PC-3 (cell line): ENCODE measurements around the gene BID. TPM values are rescaled to one million over a fixed set of nuclear protein-coding genes. Genes with fewer than 3 reads are reported as not detected.
A peak's percentile ranks its signal among the peaks of the same experiment; 100 is the strongest.

Source experiments
- ATAC-seq: fragments of 200-7000 bp; cut with Tn5 transposase; 2 replicates; pipeline ENCODE4 v1.9.1; 2020; ENCODE audit warnings: mild to moderate bottlenecking, moderate library complexity
- BruUV-seq: library from RNA; stranded (reverse); fragments of 400-500 nt; replicated peaks from 2 replicates; lab custom pipeline; 2021; lab: Mats Ljungman, UMichigan
- CTCF ChIA-PET: fragments of 300-600 bp; sonication (Branson Sonifier 250); formaldehyde crosslinking; loops from one replicate; lab custom pipeline; 2022; ENCODE audit warnings: antibody characterized with exemption; lab: Charles Lee
- POLR2A ChIA-PET: fragments of 300-600 bp; sonication (Branson Sonifier 250); formaldehyde crosslinking; loops from one replicate; lab custom pipeline; 2022; ENCODE audit warnings: antibody characterized with exemption; ENCODE audit not compliant: unreplicated experiment; lab: Charles Lee
- DNase-seq: peaks from one replicate; pipeline ENCODE4 v3.0.0-alpha.2; 2015
- H2AFZ ChIP-seq: fragments of 300-600 bp; sonication (generic); 2 replicates; pipeline ENCODE4 v1.6.0; 2016; ENCODE audit warnings: antibody characterized with exemption, low read length
- H3F3A ChIP-seq: fragments of 300-600 bp; sonication (generic); one replicate; pipeline ENCODE4 v1.6.0; 2017; ENCODE audit warnings: antibody characterized with exemption, low read length, control low read depth, mild to moderate bottlenecking; ENCODE audit not compliant: unreplicated experiment
- H3K27ac ChIP-seq: fragments of 300-600 bp; sonication (generic); 2 replicates; pipeline ENCODE4 v1.5.1; 2016; ENCODE audit warnings: mild to moderate bottlenecking, low read length
- H3K27me3 ChIP-seq: fragments of 300-600 bp; sonication (generic); 2 replicates; pipeline ENCODE4 v1.6.1; 2016; ENCODE audit warnings: low read length, mixed read lengths
- H3K36me3 ChIP-seq: fragments of 300-600 bp; sonication (generic); 2 replicates; pipeline ENCODE4 v1.6.1; 2016; ENCODE audit warnings: low read depth, mixed run types, low read length, mixed read lengths
- H3K4me1 ChIP-seq: fragments of 300-600 bp; sonication (generic); 2 replicates; pipeline ENCODE4 v1.5.1; 2016; ENCODE audit warnings: low read length; ENCODE audit not compliant: insufficient read depth
- H3K4me2 ChIP-seq: fragments of 300-600 bp; sonication (generic); 2 replicates; pipeline ENCODE4 v1.6.0; 2016; ENCODE audit warnings: low read length
- H3K4me3 ChIP-seq: fragments of 300-600 bp; sonication (generic); 2 replicates; pipeline ENCODE4 v1.5.1; 2016; ENCODE audit warnings: mild to moderate bottlenecking, low read length, mixed read lengths
- H3K79me2 ChIP-seq: fragments of 300-600 bp; sonication (generic); 2 replicates; pipeline ENCODE4 v1.6.1; 2017; ENCODE audit warnings: low read length, mixed read lengths
- H3K9ac ChIP-seq: fragments of 300-600 bp; sonication (generic); 2 replicates; pipeline ENCODE4 v1.6.0; 2016; ENCODE audit warnings: mild to moderate bottlenecking, low read length
- H3K9me2 ChIP-seq: fragments of 300-600 bp; sonication (generic); replicated peaks from 2 replicates; pipeline ENCODE4 v1.6.1; 2016; ENCODE audit warnings: mixed run types, low read length, mixed read lengths
- H3K9me3 ChIP-seq: fragments of 300-600 bp; sonication (generic); 2 replicates; pipeline ENCODE4 v1.6.1; 2016; ENCODE audit warnings: low read length, mixed read lengths
- H4K20me1 ChIP-seq: fragments of 300-600 bp; sonication (generic); 2 replicates; pipeline ENCODE4 v1.6.1; 2016; ENCODE audit warnings: low read length, mixed read lengths
- EZH2 ChIP-seq: fragments of 300-600 bp; sonication (generic); IDR thresholded peaks from one replicate; pipeline ENCODE4 v1.6.1; 2017; ENCODE audit warnings: antibody characterized with exemption, mild to moderate bottlenecking, low read length; ENCODE audit not compliant: unreplicated experiment
- EZH2phosphoT487 ChIP-seq: fragments of 300-600 bp; sonication (generic); IDR thresholded peaks from 2 replicates; pipeline ENCODE4 v1.6.1; 2018; ENCODE audit warnings: mild to moderate bottlenecking, antibody characterized with exemption, low read length, borderline replicate concordance
- intact Hi-C: fragments of 100-400 bp; cut with micrococcal nuclease; formaldehyde crosslinking; loops from 2 replicates; pipeline ENCODE4 v1.9.0; 2023
- total RNA-seq: library from RNA; depleted of rRNA; stranded (reverse); fragments of >200 nt; gene quantifications from 2 replicates; pipeline ENCODE4 v1.2.3, GENCODE V29; 2014
- TF ChIP-seq, protein P1 (sequence below): fragments of 300-600 bp; sonication (generic); conservative IDR thresholded peaks from 2 replicates; pipeline ENCODE4 v1.5.1; 2017; ENCODE audit warnings: antibody characterized with exemption, low read depth, mild to moderate bottlenecking, low read length

BID gene
- total RNA-seq, 1 experiment from 2014 or later = 123 TPM

DNA sequence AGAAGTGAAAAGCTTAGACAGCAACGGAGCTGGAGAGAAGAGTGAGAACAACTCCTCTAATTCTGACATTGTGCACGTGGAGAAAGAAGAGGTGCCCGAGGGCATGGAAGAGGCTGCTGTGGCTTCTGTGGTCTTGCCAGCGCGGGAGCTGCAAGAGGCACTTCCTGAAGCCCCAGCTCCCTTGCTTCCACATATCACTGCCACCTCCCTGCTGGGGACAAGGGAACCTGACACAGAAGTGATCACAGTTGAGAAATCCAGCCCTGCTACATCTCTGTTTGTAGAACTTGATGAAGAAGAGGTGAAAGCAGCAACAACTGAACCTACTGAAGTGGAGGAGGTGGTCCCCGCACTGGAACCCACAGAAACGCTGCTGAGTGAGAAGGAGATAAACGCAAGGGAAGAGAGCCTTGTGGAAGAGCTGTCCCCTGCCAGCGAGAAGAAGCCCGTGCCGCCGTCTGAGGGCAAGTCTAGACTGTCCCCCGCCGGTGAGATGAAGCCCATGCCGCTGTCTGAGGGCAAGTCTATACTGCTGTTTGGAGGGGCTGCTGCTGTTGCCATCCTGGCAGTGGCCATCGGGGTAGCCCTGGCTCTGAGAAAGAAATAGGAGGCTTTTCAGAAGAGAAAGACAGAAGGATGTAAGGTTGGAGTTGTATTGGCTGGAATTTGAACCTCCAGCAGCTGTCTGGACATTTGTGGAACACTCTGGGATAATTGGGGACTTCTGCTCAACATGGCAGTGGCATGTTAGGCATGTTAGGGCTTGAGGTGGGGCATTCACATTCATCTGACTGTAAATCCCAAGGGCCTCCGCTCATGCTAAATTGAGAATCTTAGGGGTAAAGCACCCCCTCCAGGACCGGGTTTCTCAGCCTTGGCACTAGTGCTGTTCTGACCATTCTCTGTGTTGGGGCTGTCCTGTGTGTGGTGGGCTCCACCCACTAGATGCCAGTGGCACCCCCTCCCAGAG, 47.1 kb downstream of the BID start:
- Histone ChIP-seq H3F3A (no peaks in the 10 kb centered on the region), H3K36me3 (no peaks in the 10 kb centered on the region), H3K27ac (no peak overlapping the region), H3K9me3 (no peaks in the 10 kb centered on the region), H3K27me3 (no peaks in the 10 kb centered on the region), H4K20me1 (no peaks in the 10 kb centered on the region), H3K4me1 (no peaks in the 10 kb centered on the region), H3K79me2 (no peaks in the 10 kb centered on the region), H3K4me3 (no peak overlapping the region), H3K9ac (no peak overlapping the region), H3K9me2 (no peaks in the 10 kb centered on the region), H2AFZ (no peak overlapping the region), H3K4me2 (no peak overlapping the region)
- DNase-seq (no peak), ATAC-seq (no peak)
- TF ChIP-seq, protein P1, sequence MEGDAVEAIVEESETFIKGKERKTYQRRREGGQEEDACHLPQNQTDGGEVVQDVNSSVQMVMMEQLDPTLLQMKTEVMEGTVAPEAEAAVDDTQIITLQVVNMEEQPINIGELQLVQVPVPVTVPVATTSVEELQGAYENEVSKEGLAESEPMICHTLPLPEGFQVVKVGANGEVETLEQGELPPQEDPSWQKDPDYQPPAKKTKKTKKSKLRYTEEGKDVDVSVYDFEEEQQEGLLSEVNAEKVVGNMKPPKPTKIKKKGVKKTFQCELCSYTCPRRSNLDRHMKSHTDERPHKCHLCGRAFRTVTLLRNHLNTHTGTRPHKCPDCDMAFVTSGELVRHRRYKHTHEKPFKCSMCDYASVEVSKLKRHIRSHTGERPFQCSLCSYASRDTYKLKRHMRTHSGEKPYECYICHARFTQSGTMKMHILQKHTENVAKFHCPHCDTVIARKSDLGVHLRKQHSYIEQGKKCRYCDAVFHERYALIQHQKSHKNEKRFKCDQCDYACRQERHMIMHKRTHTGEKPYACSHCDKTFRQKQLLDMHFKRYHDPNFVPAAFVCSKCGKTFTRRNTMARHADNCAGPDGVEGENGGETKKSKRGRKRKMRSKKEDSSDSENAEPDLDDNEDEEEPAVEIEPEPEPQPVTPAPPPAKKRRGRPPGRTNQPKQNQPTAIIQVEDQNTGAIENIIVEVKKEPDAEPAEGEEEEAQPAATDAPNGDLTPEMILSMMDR = no peak
- BruUV-seq = TSS peak; percentile 28
- POLR2A ChIA-PET = no interaction called here
- intact Hi-C loops = no loop called here
- CTCF ChIA-PET = no interaction called here

- Histone ChIP-seq H3K4me1 (no peaks in the 10 kb centered on the region), H2AFZ (no peak overlapping the region), H3K4me2 (no peak overlapping the region), H3K9me2 (no peaks in the 10 kb centered on the region), H3K27me3 (no peaks in the 10 kb centered on the region), H3K9ac (no peak overlapping the region), H3F3A (no peaks in the 10 kb centered on the region), H4K20me1 (no peaks in the 10 kb centered on the region), H3K79me2 (no peaks in the 10 kb centered on the region), H3K36me3 (no peaks in the 10 kb centered on the region), H3K27ac (no peak overlapping the region), H3K9me3 (no peaks in the 10 kb centered on the region), H3K4me3 (no peak overlapping the region)
- POLR2A ChIA-PET = no interaction called here
- CTCF ChIA-PET = no interaction called here
- intact Hi-C loops = no loop called here
- no peak for DNase-seq
- no peak for TF ChIP-seq EZH2
- TF ChIP-seq EZH2phosphoT487 = no peak
- TF ChIP-seq, protein P1 = no peak
- ATAC-seq = no peak
- no TSS peak for BruUV-seq
These were observed 48.0 kb downstream of the BID start for GRCh38 chr22:17726006-17726927.
